H1 (cell line): ENCODE data around the gene ANKS1A. TPM values are rescaled to one million over a fixed set of nuclear protein-coding genes. Genes with fewer than 3 reads are reported as not detected.

Experiments used
- CTCF ChIA-PET: fragments of 300-600 bp; sonication (Branson Sonifier 250); formaldehyde crosslinking; loops from one replicate; lab custom pipeline; 2021; ENCODE audit not compliant: partially characterized antibody; lab: Charles Lee
- POLR2A ChIA-PET: fragments of 300-600 bp; sonication (Branson Sonifier 250); formaldehyde crosslinking; loops from one replicate; lab custom pipeline; 2021; ENCODE audit warnings: inconsistent platforms; ENCODE audit not compliant: partially characterized antibody; lab: Charles Lee
- DNase-seq, 2 experiments: peaks; one replicate each; pipeline versions ENCODE4 v3.0.0 to v3.0.0-alpha.2; 2010 to 2022; ENCODE audit warnings: low spot score in 2 of 2, low read depth in 1 of 2, mixed read lengths in 1 of 2
- FAIRE-seq: peaks from 2 replicates; lab custom pipeline; 2011; peaks lifted over from hg19 to GRCh38; lab: Jason Lieb, UNC
- H2AFZ ChIP-seq: 2 replicates; pipeline ENCODE4 v1.8.1; 2012; ENCODE audit warnings: low read length, inconsistent platforms
- H2AK5ac ChIP-seq: 2 replicates; pipeline ENCODE4 v1.6.1; 2013; ENCODE audit warnings: low read depth, low read length
- H2BK120ac ChIP-seq: replicated peaks from 2 replicates; pipeline ENCODE3; 2013; ENCODE audit warnings: low read depth, low read length, inconsistent platforms
- H2BK12ac ChIP-seq: 2 replicates; pipeline ENCODE4 v1.6.1; 2013; ENCODE audit warnings: low read depth, low read length
- H2BK15ac ChIP-seq: 2 replicates; pipeline ENCODE4 v1.6.1; 2013; ENCODE audit warnings: low read length
- H2BK20ac ChIP-seq: 2 replicates; pipeline ENCODE4 v1.6.1; 2013; ENCODE audit warnings: low read length
- H2BK5ac ChIP-seq: 2 replicates; pipeline ENCODE4 v1.6.1; 2013; ENCODE audit warnings: low read depth, low read length
- H3K14ac ChIP-seq: 2 replicates; pipeline ENCODE4 v1.6.1; 2013; ENCODE audit warnings: inconsistent platforms; ENCODE audit not compliant: insufficient read length
- H3K18ac ChIP-seq: 2 replicates; pipeline ENCODE4 v1.6.1; 2013; ENCODE audit warnings: low read length; ENCODE audit errors: extremely low read depth
- H3K23ac ChIP-seq: 2 replicates; pipeline ENCODE4 v1.6.1; 2013; ENCODE audit warnings: inconsistent platforms; ENCODE audit not compliant: insufficient read length
- H3K23me2 ChIP-seq: 2 replicates; pipeline ENCODE4 v1.6.1; 2013; ENCODE audit warnings: low read depth, low read length
- H3K27ac ChIP-seq: 2 replicates; pipeline ENCODE4 v1.6.1; 2011; ENCODE audit warnings: low read depth, low read length, inconsistent platforms
- H3K27me3 ChIP-seq, 4 experiments: replicated peaks in 1 of 4; 1 replicate in 1 of 4; 2 replicates in 3 of 4; pipeline versions ENCODE4 v1.6.1 to v1.8.1; 2011 to 2013; ENCODE audit warnings: low read length in 3 of 4, mild to moderate bottlenecking in 3 of 4, inconsistent platforms in 2 of 4, mixed read lengths in 2 of 4, moderate library complexity in 1 of 4; ENCODE audit not compliant: control insufficient read depth in 3 of 4, insufficient read depth in 3 of 4; ENCODE audit errors: extremely low read depth in 1 of 4
- H3K36me3 ChIP-seq, 4 experiments: 2 replicates each; pipeline versions ENCODE4 v1.6.1 to v1.8.1; 2011 to 2013; ENCODE audit warnings: mild to moderate bottlenecking in 4 of 4, low read length in 3 of 4, moderate library complexity in 2 of 4, control low read depth in 1 of 4, inconsistent platforms in 1 of 4; ENCODE audit not compliant: insufficient read depth in 4 of 4, control insufficient read depth in 2 of 4
- H3K4ac ChIP-seq: replicated peaks from 2 replicates; pipeline ENCODE3; 2013; ENCODE audit warnings: low read length, low read depth, mixed read lengths, inconsistent platforms; ENCODE audit not compliant: insufficient read length
- H3K4me1 ChIP-seq, 4 experiments: replicated peaks in 1 of 4; 1 replicate in 1 of 4; 2 replicates in 3 of 4; pipeline versions ENCODE4 v1.6.1 to v1.8.1; 2011 to 2013; ENCODE audit warnings: low read length in 3 of 4, inconsistent platforms in 2 of 4, mixed read lengths in 1 of 4; ENCODE audit not compliant: insufficient read depth in 4 of 4, control insufficient read depth in 3 of 4
- H3K4me2 ChIP-seq, 2 experiments: 2 replicates each; pipeline versions ENCODE4 v1.6.1 to v1.8.1; 2011 to 2013; ENCODE audit warnings: low read depth in 2 of 2, low read length in 2 of 2, control low read depth in 1 of 2, inconsistent platforms in 1 of 2, mild to moderate bottlenecking in 1 of 2; ENCODE audit not compliant: insufficient read depth in 1 of 2
- H3K4me3 ChIP-seq, 4 experiments: fragments of 200-600, 300-600 bp in 1 of 4; sonication (generic), shearing (Covaris generic), sonication (Bioruptor Twin) in 1 of 4; 2 replicates each; pipeline versions ENCODE4 v1.5.1 to v1.8.1; 2011 to 2016; ENCODE audit warnings: low read length in 4 of 4, low read depth in 3 of 4, control low read depth in 2 of 4, inconsistent platforms in 2 of 4, mild to moderate bottlenecking in 2 of 4, mixed read lengths in 1 of 4, moderate library complexity in 1 of 4; ENCODE audit not compliant: insufficient read depth in 2 of 4; ENCODE audit errors: extremely low read depth in 1 of 4
- H3K56ac ChIP-seq: replicated peaks from 2 replicates; pipeline ENCODE3; 2013; ENCODE audit warnings: low read depth, mild to moderate bottlenecking, mixed read lengths, low read length, inconsistent platforms; ENCODE audit not compliant: insufficient read length
- H3K79me1 ChIP-seq: 2 replicates; pipeline ENCODE4 v1.6.1; 2013; ENCODE audit warnings: low read depth, low read length, control low read depth
- H3K79me2 ChIP-seq, 2 experiments: 2 replicates each; pipeline versions ENCODE4 v1.6.1 to v1.8.1; 2012 to 2013; ENCODE audit warnings: low read length in 2 of 2, mild to moderate bottlenecking in 2 of 2, inconsistent platforms in 1 of 2; ENCODE audit not compliant: insufficient read depth in 2 of 2, control insufficient read depth in 1 of 2
- H3K9ac ChIP-seq, 4 experiments: replicated peaks in 1 of 4; 1 replicate in 1 of 4; 2 replicates in 3 of 4; pipeline versions ENCODE4 v1.6.1 to v1.8.1; 2011 to 2013; ENCODE audit warnings: low read depth in 3 of 4, low read length in 3 of 4, control low read depth in 2 of 4, mild to moderate bottlenecking in 2 of 4, moderate library complexity in 2 of 4, inconsistent platforms in 1 of 4; ENCODE audit errors: extremely low read depth in 1 of 4
- H3K9me3 ChIP-seq, 2 experiments: 2 replicates each; pipeline versions ENCODE4 v1.6.1 to v1.8.1; 2012 to 2013; ENCODE audit warnings: mild to moderate bottlenecking in 2 of 2, moderate library complexity in 2 of 2, control low read depth in 1 of 2, inconsistent platforms in 1 of 2, low read depth in 1 of 2, low read length in 1 of 2, mixed read lengths in 1 of 2; ENCODE audit not compliant: insufficient read depth in 2 of 2
- H4K20me1 ChIP-seq, 2 experiments: replicated peaks in 1 of 2; 2 replicates each; pipeline versions ENCODE3 to v1.8.1; 2011 to 2013; ENCODE audit warnings: inconsistent platforms in 2 of 2, low read length in 2 of 2, mild to moderate bottlenecking in 1 of 2; ENCODE audit not compliant: insufficient read depth in 2 of 2, control insufficient read depth in 1 of 2
- H4K5ac ChIP-seq: 2 replicates; pipeline ENCODE4 v1.6.1; 2013; ENCODE audit warnings: low read length, low read depth, mixed read lengths, inconsistent platforms; ENCODE audit not compliant: insufficient read length
- H4K8ac ChIP-seq: 2 replicates; pipeline ENCODE4 v1.8.0; 2013; ENCODE audit warnings: mild to moderate bottlenecking, moderate library complexity, low read length, inconsistent platforms; ENCODE audit not compliant: insufficient read depth; ENCODE audit errors: extremely low read depth
- H4K91ac ChIP-seq: replicated peaks from 2 replicates; pipeline ENCODE3; 2013; ENCODE audit warnings: low read length, mixed read lengths, inconsistent platforms; ENCODE audit not compliant: insufficient read length
- HDAC6 ChIP-seq: IDR thresholded peaks from one replicate; pipeline ENCODE4 v1.7.1; 2012; ENCODE audit warnings: low read depth, mild to moderate bottlenecking, inconsistent platforms, low read length, moderate library complexity
- KDM4A ChIP-seq: IDR thresholded peaks from one replicate; pipeline ENCODE4 v1.7.1; 2012; ENCODE audit warnings: low read depth, mild to moderate bottlenecking, moderate library complexity, low read length, inconsistent platforms; ENCODE audit not compliant: severe bottlenecking
- RAD21 ChIP-seq, 2 experiments: IDR thresholded peaks in 1 of 2; conservative IDR thresholded peaks in 1 of 2; 2 replicates each; pipeline ENCODE4 v1.6.1; 2011; ENCODE audit warnings: low read depth in 2 of 2, low read length in 2 of 2, improper control_type of control experiment in 1 of 2, inconsistent platforms in 1 of 2, mild to moderate bottlenecking in 1 of 2, moderate library complexity in 1 of 2
- RFX5 ChIP-seq: IDR thresholded peaks from 2 replicates; pipeline ENCODE4 v1.6.1; 2011; ENCODE audit warnings: low read depth, low read length, improper control_type of control experiment, borderline replicate concordance
- WGBS, 2 experiments: shearing (Covaris generic) in 1 of 2; methylation state at CpG; one replicate each; pipeline versions ENCODE4 v1.1.6 to v1.1.7; 2013 to 2015; ENCODE audit warnings: low lambda C conversion rate in 2 of 2, mixed read lengths in 2 of 2, inconsistent platforms in 1 of 2, low coverage in 1 of 2, missing lambda C conversion rate in 1 of 2; ENCODE audit not compliant: insufficient replicate concordance in 2 of 2, insufficient coverage in 1 of 2, insufficient read length in 1 of 2; ENCODE audit errors: extremely low coverage in 1 of 2, missing lambda C conversion rate in 1 of 2; 5-methylcytosine and 5-hydroxymethylcytosine counted together
- polyA plus RNA-seq, 7 experiments: library from polyadenylated mRNA; depleted of rRNA in 3 of 7; stranded (reverse) in 5 of 7; unstranded in 2 of 7; fragments of >200 nt in 5 of 7; fragments of 200-250 nt in 2 of 7; gene quantifications; 1 replicate in 5 of 7; 2 replicates in 1 of 7; 4 replicates in 1 of 7; pipeline versions ENCODE4 v1.2.1 to v1.2.3, GENCODE V29; 2011 to 2013; ENCODE audit warnings: missing spikeins in 2 of 7, mixed read lengths in 2 of 7
- total RNA-seq: library from RNA; stranded (reverse); fragmentation: NEBNext Ultra II Directional; extraction: Animal tissue kit (Norgen Biotek cat#: 25700); gene quantifications from 2 replicates; pipeline ENCODE4 v1.2.1, GENCODE V29; 2021
- TF ChIP-seq, protein P1 (sequence below), 3 experiments: IDR thresholded peaks; 1 replicate in 2 of 3; 2 replicates in 1 of 3; pipeline versions ENCODE4 v1.5.1 to v1.6.1; 2011; ENCODE audit warnings: low read length in 3 of 3, mild to moderate bottlenecking in 3 of 3, inconsistent platforms in 2 of 3, low read depth in 1 of 3, moderate library complexity in 1 of 3; ENCODE audit not compliant: insufficient read depth in 1 of 3; ENCODE audit errors: control extremely low read depth in 1 of 3

The ANKS1A gene
- total and polyA plus RNA-seq, 2 of the 8 experiments (the other 6 are each of a cell fraction or from before 2014, with no cell fraction given), result 9.8 to 30.9 TPM

DNA sequence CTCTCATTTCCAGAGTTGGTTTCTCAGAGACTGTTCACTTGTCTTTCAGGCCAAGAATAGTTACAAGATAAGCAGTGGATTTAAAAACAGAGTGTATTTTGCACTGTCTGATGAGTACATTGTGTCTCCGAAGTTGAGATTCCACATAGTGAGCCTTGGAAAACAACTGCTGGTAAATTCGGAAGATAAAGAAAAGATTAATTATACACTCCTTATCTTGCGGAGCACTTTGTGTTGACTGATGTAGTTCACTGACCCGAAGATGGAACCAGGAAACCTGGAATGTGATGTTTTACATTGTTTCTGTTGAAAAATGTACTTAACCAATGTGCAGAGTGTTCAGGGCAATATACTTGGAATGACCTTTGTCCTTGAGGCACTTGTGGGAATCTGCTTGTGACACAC lies 51.0 kb downstream of the ANKS1A start:
- Histone ChIP-seq H3K14ac (no peak overlapping the region), H3K27me3 (no peaks in the 10 kb centered on the region), H3K4me3 (no peak overlapping the region), H2BK20ac (no peak overlapping the region), H3K79me2 (peaks cover 0 to 45% of the 10 kb centered on the region in 2 experiments; a peak in 2 of 4 replicates), H3K23me2 (no peaks in the 10 kb centered on the region; the same call in 1 of the 2 replicates), H3K9me3 (no peaks in the 10 kb centered on the region; a peak in 2 of 4 replicates), H2BK5ac (no peak overlapping the region), H3K4me1 (no peaks in the 10 kb centered on the region), H4K91ac (no peak overlapping the region), H3K4me2 (no peak overlapping the region), H3K9ac (no peak overlapping the region), H3K79me1 (peaks cover 2% of the 10 kb centered on the region; the same call in 1 of the 2 replicates), H3K27ac (no peak overlapping the region), H4K5ac (no peak overlapping the region), H2AK5ac (no peak overlapping the region), H4K20me1 (peaks cover 0 to 4% of the 10 kb centered on the region in 2 experiments), H3K4ac (no peak overlapping the region), H2BK12ac (no peak overlapping the region), H2AFZ (no peak overlapping the region), H3K56ac (no peak overlapping the region), H3K18ac (no peak overlapping the region), H4K8ac (no peak overlapping the region), H2BK15ac (no peak overlapping the region), H2BK120ac (no peak overlapping the region), H3K36me3 (no peaks in the 10 kb centered on the region), H3K23ac (no peak overlapping the region)
- 95% methylated on average over 4 of the region's 4 CpGs; no CpG with 5 or more reads in 1 of the 2 experiments for WGBS, 2 experiments
- no peak for DNase-seq
- ChIA-PET POLR2A (no interaction called here), CTCF (interaction anchor here (0.6 kb wide), 1 partner anchor 28 kb away, joined by 3 read pairs; no protein-coding TSS in a partner anchor)
- FAIRE-seq, result no peak
- TF ChIP-seq RFX5 (no peak), RAD21 (IDR thresholded peaks at IDR 0.05 in 1 of 2, conservative IDR thresholded peaks at IDR 0.05 in 1 of 2; ENCODE audit: low read depth in 2 of 2, low read length in 2 of 2) (no peak), HDAC6 (no peak), KDM4A (no peak)
- TF ChIP-seq, protein P1, sequence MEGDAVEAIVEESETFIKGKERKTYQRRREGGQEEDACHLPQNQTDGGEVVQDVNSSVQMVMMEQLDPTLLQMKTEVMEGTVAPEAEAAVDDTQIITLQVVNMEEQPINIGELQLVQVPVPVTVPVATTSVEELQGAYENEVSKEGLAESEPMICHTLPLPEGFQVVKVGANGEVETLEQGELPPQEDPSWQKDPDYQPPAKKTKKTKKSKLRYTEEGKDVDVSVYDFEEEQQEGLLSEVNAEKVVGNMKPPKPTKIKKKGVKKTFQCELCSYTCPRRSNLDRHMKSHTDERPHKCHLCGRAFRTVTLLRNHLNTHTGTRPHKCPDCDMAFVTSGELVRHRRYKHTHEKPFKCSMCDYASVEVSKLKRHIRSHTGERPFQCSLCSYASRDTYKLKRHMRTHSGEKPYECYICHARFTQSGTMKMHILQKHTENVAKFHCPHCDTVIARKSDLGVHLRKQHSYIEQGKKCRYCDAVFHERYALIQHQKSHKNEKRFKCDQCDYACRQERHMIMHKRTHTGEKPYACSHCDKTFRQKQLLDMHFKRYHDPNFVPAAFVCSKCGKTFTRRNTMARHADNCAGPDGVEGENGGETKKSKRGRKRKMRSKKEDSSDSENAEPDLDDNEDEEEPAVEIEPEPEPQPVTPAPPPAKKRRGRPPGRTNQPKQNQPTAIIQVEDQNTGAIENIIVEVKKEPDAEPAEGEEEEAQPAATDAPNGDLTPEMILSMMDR (IDR thresholded peaks at IDR 0.05; ENCODE audit: control extremely low read depth in 1 of 3, insufficient read depth in 1 of 3, low read depth in 1 of 3, low read length in 3 of 3), result no peak
